Measurements from ENCODE around the gene TIMM10B. TPM values are rescaled to one million over a fixed set of nuclear protein-coding genes. Genes with fewer than 3 reads are reported as not detected.

Gene TIMM10B
- polyA plus RNA-seq, 4 donors: 36.3 to 38.9 (median 38.3) TPM

DNA sequence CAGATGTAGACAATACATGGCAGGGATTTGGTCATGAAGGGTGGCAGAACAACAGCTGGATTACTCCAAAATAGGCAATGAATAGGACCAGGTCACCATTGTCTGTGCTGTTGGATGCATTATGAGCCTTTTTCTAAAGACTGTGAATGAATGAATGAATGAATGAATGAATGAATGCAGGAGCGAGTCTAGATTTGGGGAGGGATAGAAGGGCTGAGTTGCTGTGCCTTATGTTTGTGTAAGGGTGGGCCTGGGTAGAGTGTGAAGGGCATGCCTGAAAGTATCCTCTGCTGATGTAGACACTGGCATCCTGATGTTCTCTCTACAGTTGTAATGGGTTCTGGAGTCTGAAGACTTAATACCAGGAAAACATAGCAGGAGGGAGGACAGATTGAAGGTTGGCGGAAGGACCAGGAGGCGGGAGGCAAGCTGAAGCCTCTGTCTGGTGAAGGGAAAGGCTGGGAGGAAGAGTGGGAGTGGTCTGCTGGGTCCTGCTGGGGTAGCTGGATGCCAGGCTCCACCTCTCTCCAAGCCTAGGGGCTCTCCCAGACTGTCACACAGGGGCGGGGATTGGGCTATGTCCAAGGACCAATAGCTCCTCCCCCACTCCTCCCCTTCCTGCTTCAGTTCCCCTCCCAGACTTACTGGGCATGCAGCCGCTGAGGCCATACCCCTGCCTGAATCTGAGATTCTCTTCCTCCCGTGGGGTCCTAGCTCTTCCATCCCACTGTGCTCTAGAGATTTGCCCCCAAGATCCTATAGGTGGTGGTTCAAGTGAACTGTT, 12.4 kb upstream of the TIMM10B start:
- DNase-seq (ENCODE audit: low read depth in 4 of 4, low spot score in 2 of 4): peak; percentile 75 to 94 (median 86)

DNA sequence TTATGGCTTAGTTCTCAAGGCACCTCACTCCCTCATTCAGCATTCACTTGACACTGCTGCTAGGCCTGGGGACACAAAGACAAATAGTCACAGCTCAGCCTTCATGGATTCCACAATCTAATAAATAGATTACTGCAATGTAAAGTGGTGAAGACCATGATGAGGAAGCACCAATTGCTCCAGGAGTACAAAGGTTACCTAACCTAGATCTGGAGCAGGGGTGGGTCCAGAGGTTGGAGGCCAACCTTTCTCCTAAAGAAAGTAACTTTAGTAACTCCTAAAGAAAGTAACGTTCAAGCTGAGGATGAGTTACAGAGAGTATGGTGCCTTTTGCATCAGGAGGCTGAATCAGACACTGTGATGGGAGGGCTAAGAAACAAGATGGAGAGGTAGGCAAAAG, 11.7 kb upstream of the TIMM10B start:
- no peak for DNase-seq (ENCODE audit: low read depth in 4 of 4, low spot score in 2 of 4)

DNA sequence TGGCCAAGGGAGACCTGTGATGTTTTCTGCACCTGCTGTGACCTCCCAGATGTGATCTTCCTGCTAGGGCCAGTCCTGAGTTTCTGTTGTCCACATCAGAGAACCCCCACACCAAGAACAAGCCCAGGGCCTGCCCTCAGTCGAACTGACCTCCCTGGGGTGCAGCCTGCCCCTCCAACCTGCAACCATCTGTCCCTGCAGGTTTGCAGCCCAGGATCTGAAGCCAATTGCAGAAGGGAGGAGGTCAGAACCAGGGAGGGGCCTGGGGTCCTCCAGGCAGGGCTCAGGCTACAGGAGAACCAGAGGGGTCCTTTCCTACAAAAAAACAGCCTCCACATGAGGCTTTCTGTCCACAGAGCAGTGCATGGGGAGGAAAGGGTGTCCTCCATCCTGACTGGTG, 8.4 kb upstream of the TIMM10B start:
- DNase-seq (ENCODE audit: low read depth in 4 of 4, low spot score in 2 of 4): no peak

DNA sequence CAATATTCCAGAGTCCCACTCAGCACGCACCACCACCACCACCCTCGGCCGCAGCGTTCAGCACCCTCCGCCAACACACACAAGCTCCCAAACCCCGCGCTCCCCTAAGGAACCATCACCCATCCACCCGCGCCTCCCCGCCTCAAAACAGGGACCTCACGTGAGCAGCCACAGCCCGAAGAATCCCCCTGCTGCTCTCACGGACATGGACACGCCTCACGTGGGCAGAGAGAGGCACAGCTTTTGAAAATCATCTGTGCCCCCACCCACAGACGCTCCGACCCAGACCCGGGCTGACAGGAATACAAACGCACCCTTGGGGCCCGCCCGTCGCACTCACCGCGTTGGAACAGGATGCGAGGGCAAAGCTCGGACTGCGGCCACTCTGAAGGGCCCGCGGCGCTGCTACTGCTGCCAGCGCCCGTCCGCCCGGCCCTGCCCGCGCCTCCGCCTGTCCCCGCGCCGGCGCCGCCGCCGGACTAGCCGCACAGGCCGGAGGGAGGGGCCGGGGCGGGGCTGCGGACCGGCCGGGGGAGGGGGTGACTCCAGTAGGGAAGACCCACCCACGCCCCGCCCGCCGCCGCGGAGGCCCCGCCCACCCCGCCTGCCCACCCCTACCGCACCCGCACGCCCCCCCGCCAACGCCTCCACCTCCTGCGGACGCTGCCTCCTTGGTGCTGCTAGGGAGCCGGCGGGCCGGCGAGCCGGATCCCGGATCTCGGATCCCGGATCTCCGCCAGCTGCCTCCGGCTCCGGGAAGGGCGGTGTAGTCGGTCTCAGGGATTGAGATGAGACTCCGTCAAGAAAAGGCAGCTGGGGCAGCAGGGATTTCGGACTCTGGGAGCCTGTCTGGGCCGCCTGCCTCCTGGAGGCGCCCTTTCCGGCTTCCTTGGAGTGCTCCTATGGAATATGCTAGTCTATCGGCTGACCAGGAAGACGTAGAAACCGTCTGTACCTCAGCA, 7.6 kb upstream of the TIMM10B start, which contains the start of gene TRIM3:
TSS of gene TRIM3 (minus strand) at position 491 of the 962 bp plus-strand sequence. CDS start 8,246 bp downstream, outside the sequence.
- peak; percentile 52 to 81 (median 76) for DNase-seq (ENCODE audit: low read depth in 4 of 4, low spot score in 2 of 4)

DNA sequence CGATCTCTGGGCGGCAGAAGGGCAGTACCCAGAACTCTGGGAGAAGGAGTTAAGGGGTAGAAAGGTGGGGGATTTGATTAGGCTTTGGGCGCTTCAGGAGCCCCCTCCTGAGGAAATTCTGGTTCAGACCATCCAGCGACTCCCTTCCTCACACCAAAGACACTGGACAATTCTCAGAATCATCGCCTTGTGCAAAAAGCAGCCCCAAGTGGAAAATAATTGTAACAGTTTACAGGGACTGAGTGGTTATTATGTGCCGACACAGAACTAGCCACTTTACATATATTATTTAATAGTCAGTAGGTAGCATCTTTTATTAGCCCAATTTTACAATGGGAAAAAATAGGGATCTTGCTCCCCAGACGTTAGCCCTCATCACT, 6.9 kb upstream of the TIMM10B start:
- DNase-seq (ENCODE audit: low read depth in 4 of 4, low spot score in 2 of 4): no peak

DNA sequence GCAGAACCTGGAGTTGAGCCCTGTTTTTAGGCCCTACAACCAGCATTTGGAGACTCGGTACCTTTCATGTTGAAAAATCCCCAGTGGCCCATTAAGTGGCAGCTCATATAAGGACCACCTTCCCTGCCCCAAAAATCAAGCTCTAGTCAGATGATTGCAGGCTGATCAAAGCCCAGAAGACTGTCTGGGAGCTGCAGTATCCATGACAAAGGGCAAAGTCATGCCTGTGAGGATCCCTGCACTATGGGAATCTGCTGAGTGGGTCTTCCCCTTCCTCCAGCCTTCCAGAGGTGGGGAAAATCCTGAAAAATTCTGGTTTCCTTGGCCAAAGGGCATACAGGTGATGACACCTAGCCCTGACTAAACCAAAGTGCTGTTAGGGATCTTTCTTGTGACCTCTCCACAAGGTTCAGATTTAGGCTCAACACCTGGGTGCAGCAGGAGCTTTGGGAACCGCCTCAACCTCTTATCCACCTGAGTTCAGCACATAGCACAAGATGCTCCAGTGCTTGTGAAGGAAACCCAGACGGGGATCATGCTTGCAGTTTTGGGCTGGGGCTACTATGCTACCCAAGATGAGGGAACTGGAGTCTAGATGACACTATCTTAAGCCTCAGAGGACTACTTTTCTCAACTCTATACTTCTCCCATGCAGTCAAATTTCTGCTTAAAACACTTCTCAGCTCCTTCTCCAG, 6.3 kb upstream of the TIMM10B start:
- no peak for DNase-seq (ENCODE audit: low read depth in 4 of 4, low spot score in 2 of 4)

DNA sequence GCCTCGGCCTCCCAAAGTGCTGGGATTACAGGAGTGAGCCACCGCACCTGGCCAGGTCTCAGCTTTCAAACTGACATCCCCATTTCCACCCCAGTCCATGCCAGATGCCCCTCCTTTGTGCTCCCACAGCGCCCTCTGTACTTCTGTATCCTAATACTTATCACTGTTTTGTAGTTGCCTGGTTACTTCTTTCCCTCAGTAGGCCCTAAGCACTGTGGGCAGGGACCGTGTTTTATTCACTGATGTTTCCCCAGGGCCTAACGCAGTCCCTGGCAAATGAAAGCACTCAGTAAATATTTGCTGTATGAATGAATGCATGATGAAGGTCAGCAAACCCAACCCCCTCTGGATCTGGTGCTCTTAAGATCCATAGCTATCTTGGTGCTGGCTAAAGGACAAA, 5.4 kb upstream of the TIMM10B start:
- DNase-seq (ENCODE audit: low read depth in 4 of 4, low spot score in 2 of 4): no peak

DNA sequence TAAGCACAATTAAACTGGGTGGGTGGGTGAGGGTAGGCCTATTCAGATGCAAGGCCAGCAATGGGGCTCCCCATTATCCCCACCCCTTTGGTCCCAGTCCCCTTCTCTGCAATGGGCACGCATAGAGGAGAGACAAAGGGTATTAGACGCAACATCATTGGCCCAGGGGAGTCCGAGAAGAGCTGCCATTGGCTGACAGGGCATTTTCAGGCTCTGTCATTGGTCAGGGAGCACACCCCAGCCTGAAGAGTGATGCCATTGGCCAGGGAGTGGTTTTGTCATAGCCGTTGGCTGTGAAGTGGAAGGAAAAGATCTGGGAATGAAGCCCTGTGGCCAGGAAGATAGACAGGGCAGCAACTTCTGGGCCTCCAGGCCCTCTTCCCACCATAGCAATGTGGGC, 4.7 kb upstream of the TIMM10B start:
- no peak for DNase-seq (ENCODE audit: low read depth in 4 of 4, low spot score in 2 of 4)

DNA sequence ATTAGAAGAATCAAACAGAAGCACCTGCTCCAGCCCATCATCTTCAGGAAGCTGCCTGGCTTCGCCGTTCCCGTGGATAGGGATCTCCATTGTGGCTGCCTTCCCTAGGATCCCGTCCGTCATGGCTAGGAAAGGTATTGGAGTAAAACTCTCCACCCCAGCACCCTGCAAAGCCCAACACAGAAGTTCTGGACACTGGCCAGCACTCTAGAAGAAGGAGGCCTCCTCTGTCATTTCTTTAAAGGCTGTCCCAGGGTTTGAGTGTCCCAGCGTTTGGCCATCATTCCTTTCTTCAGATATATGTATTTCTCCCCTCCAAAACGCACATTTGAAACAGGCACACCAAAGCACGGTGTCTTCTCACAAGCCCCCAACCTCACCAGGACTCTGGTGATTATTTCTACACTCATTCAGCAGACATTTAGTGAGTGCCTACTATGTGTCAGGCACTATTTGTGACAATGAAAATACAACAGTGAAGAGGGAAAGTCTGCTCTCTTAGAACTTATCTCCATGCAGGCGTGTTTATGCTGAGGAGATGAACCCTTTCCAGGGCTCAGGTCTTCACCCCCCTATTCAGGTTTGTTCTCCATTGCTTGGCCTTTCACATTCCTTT, 894 bp upstream of the TIMM10B start:
- no peak for DNase-seq (ENCODE audit: low read depth in 4 of 4, low spot score in 2 of 4)

GRCh38 chr11:6481924-6482275, 599 bp downstream of the TIMM10B start:
- DNase-seq (ENCODE audit: low read depth in 4 of 4, low spot score in 2 of 4): no peak

GRCh38 chr11:6482441-6482840, 1.1 kb downstream of the TIMM10B start:
- no peak for DNase-seq (ENCODE audit: low read depth in 4 of 4, low spot score in 2 of 4)

DNA sequence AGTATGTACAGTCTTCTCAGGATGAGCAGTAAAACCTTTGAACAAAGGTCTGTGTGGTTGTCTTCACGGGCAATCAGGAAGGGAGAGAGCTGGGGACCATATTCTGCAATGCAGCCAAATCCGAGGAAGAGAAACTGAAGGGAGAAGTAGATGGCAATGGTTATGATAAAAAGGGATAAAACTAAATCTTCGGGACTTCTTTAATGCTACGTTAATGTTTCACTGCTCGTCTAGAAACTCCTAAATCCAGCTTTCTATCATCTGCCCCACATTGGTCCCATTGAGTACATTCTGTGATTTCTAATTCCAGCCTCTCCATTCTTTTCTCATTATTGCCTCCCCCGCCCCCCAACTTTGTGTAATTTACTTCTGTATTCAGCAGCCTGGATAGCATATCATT, 1.7 kb downstream of the TIMM10B start:
- no peak for DNase-seq (ENCODE audit: low read depth in 4 of 4, low spot score in 2 of 4)

DNA sequence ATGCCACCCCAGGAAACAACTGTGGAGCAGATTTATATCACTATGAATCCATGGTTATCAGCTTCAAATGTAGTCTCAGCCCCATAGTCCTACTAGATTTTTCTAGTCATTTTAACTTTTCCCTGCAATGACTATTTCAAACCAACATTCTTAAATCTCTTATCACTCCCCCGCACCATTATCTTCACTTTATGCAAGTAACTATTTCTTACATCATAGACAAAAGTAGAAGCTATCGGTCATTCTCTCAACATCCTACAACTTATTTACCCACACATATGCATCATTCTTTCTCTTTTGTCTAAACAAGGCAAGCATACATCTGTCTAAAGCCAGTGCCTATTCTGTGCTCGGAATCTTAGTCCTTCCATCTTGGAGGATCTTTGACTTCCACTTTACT, 4.4 kb downstream of the TIMM10B start:
- no peak for DNase-seq (ENCODE audit: low read depth in 4 of 4, low spot score in 2 of 4)

DNA sequence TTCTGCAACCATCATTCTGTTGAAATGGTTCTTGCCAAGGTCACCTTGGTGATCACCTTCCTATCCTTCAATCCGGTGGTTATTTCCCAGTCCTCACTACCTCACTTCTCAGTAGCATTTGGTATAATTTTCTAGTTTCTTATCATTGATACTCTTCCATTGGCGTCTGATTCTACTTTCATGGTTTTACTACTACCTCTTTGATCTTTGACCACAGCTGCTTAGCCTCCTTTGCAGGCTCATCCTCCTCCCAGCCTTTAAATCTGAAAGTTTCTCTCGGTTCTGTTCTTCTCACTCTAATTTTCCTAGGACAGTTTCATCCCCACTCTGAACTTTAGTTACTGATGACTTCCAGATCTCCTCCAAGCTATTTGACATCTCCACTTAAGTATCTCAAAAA, 5.0 kb downstream of the TIMM10B start:
- no peak for DNase-seq (ENCODE audit: low read depth in 4 of 4, low spot score in 2 of 4)

GRCh38 chr11:6486938-6487337, 5.6 kb downstream of the TIMM10B start:
- no peak for DNase-seq (ENCODE audit: low read depth in 4 of 4, low spot score in 2 of 4)

GRCh38 chr11:6488342-6488741, 7.0 kb downstream of the TIMM10B start:
- DNase-seq (ENCODE audit: low read depth in 4 of 4, low spot score in 2 of 4): no peak

DNA sequence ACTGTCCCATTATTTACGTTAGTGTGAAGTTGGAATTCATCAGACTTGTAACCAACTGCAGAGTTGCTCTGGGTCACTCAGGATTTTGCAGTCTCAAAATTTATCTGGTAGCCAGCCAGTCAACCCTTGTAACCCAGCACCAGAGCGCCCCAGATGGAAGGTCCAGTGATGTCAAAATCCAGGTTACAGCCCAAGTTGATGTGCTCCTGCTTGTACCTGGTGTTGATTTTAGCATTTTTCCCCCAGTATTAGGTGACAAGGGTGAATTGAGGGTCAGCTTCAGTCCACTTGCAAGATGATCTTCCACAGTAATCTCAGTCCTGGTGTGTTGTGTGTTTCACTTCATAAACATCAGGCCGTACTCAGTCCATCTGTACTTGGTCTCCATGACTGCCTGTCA, 7.5 kb downstream of the TIMM10B start:
- no peak for DNase-seq (ENCODE audit: low read depth in 4 of 4, low spot score in 2 of 4)

- DNase-seq (ENCODE audit: low read depth in 4 of 4, low spot score in 2 of 4): no peak
Observed at GRCh38 chr11:6489306-6489705, 8.0 kb downstream of the TIMM10B start.

- no peak for DNase-seq (ENCODE audit: low read depth in 4 of 4, low spot score in 2 of 4)
Observed at GRCh38 chr11:6497069-6497839, 16.0 kb downstream of the TIMM10B start, which contains the start of gene DNHD1. Gene DNHD1 (plus strand): TSS chr11:6497280. CDS start chr11:6498216, 936 bp downstream.

DNA sequence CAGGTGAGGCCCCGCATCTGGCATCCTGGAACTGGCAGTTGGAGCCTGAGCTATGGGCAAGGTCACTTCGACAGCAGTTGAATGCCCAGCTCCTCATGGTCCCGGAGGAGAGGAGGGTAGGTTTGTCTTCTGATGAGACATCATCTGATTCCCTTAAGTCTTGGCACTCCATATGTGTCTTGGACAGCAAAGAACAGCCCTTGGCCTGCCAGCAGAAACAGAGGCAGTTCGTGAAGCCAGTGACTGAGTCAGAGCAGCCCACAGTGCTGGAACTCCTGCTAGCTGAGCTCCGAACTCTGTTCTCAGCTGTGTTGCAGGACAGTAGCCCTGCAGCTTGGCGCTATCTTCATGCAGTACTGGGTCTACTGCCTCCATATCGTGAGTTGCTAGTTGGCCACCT, 16.8 kb downstream of the TIMM10B start:
- no peak for DNase-seq (ENCODE audit: low read depth in 4 of 4, low spot score in 2 of 4)

Data from left renal cortex interstitium (tissue), 4 donors.